ENCODE results near the gene TNIP1.

TNIP1 gene

DNA sequence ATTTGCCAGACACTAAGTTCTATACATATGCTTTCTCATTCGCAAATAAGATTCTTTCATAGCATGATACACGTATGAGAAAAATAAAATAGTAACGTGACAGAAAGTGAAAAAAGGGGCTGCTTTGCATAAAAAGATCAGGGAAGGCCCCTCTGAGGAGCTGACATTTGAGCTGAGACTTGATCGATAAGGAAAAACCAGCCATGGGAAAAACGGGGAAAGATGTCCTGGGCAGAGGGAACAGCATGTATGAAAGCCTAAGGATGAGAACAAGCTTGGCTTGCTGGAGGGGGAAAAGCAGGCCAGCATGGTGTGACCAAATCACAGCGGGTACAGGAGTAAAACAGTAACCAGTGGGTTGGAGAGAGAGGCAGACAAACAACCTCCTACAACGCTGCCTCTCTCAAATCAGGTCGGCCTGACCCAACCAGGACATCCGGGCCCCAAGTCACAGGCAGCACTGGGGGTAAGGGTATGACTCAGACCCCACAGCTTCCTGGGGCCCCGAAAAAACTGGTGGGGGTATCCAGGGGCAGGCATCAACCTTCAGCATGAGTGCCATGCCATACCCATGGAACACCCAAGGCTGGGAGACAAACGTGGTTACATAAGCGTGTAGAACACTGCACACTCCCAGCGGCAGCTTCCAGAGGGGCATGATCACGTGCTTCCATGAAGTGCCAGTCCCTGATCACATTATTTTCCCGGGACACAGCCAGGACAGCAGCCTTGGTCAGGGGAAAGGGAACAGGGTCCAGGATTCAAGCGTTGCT is 2.2 kb downstream of the TNIP1 start:
- Histone ChIP-seq H3K27me3 (ENCODE audit: insufficient read depth, insufficient read length) (peaks cover 2% of the 10 kb centered on the region), H3K9me3 (ENCODE audit: insufficient read depth, low read length) (no peaks in the 10 kb centered on the region), H3K4me3 (ENCODE audit: insufficient read length, low read depth) (no peak overlapping the region), H3K36me3 (ENCODE audit: insufficient read depth, insufficient read length, low read length) (peaks cover 15% of the 10 kb centered on the region), H3K9ac (ENCODE audit: insufficient read length, low read depth) (no peak overlapping the region), H3K4me1 (ENCODE audit: insufficient read depth, insufficient read length) (peaks cover 7% of the 10 kb centered on the region)
- no peak for TF ChIP-seq YY1 (IDR thresholded peaks at IDR 0.05; ENCODE audit: insufficient read depth, insufficient read length)
- TF ChIP-seq ZNF274 (IDR thresholded peaks at IDR 0.05; ENCODE audit: low read depth, low read length): no peak
- TF ChIP-seq SUZ12 (IDR thresholded peaks at IDR 0.05; ENCODE audit: extremely low read depth, insufficient read depth, insufficient read length): no peak
- DNase-seq (ENCODE audit: low read depth, low spot score): no peak

DNA sequence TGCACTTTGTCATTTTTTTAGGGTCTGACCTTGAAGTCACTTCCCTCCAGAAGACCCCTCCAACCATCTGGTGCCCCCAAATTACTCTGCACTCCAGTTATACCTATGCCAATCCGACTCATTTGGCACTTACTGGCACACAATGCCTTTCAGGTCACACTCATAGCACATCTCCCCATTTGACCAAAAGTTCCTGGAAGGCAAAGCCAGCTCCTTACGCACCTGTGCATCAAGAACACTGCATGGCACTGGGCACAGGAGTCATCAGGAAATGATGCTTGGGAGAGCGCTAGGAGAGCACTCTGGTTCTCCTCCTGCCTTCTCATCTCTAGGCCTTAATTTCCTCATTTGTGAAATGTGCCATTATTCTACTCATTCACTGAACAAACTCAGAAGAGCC is 2.9 kb downstream of the TNIP1 start:
- Histone ChIP-seq H3K9me3 (ENCODE audit: insufficient read depth, low read length) (no peaks in the 10 kb centered on the region), H3K4me3 (ENCODE audit: insufficient read length, low read depth) (no peak overlapping the region), H3K4me1 (ENCODE audit: insufficient read depth, insufficient read length) (peaks cover 7% of the 10 kb centered on the region), H3K27me3 (ENCODE audit: insufficient read depth, insufficient read length) (peaks cover 2% of the 10 kb centered on the region), H3K36me3 (ENCODE audit: insufficient read depth, insufficient read length, low read length) (peaks cover 15% of the 10 kb centered on the region), H3K9ac (ENCODE audit: insufficient read length, low read depth) (no peak overlapping the region)
- no peak for TF ChIP-seq SUZ12 (IDR thresholded peaks at IDR 0.05; ENCODE audit: extremely low read depth, insufficient read depth, insufficient read length)
- TF ChIP-seq ZNF274 (IDR thresholded peaks at IDR 0.05; ENCODE audit: low read depth, low read length): no peak
- no peak for TF ChIP-seq YY1 (IDR thresholded peaks at IDR 0.05; ENCODE audit: insufficient read depth, insufficient read length)
- no peak for DNase-seq (ENCODE audit: low read depth, low spot score)

DNA sequence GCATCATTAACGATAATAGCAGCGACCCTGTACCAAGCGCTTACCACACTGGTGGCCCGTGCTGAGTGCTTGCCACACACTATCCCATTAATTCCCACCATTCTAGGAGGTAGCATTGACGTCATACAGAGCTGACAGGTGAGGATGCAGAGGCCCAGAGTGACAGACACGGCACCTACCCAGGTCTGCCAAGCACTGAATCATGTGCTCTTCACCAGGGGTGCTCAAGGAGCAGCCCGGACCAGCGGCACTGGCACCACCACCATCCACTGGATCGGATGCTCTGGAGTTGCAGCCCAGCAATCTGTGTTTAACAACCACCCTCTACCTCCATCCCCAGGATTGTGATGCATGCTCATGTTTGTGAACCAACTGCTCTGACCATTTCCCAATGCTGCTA is 3.4 kb downstream of the TNIP1 start:
- DNase-seq (ENCODE audit: low read depth, low spot score): no peak
- peaks cover 7% of the 10 kb centered on the region for H3K4me1 ChIP-seq (ENCODE audit: insufficient read depth, insufficient read length)
- H3K4me3 ChIP-seq (ENCODE audit: insufficient read length, low read depth): no peak overlapping the region
- H3K9me3 ChIP-seq (ENCODE audit: insufficient read depth, low read length): no peaks in the 10 kb centered on the region
- H3K36me3 ChIP-seq (ENCODE audit: insufficient read depth, insufficient read length, low read length): peaks cover 15% of the 10 kb centered on the region
- H3K27me3 ChIP-seq (ENCODE audit: insufficient read depth, insufficient read length): peaks cover 2% of the 10 kb centered on the region
- TF ChIP-seq SUZ12 (IDR thresholded peaks at IDR 0.05; ENCODE audit: extremely low read depth, insufficient read depth, insufficient read length) (no peak), ZNF274 (IDR thresholded peaks at IDR 0.05; ENCODE audit: low read depth, low read length) (no peak), YY1 (IDR thresholded peaks at IDR 0.05; ENCODE audit: insufficient read depth, insufficient read length) (no peak)
- no peak overlapping the region for H3K9ac ChIP-seq (ENCODE audit: insufficient read length, low read depth)

DNA sequence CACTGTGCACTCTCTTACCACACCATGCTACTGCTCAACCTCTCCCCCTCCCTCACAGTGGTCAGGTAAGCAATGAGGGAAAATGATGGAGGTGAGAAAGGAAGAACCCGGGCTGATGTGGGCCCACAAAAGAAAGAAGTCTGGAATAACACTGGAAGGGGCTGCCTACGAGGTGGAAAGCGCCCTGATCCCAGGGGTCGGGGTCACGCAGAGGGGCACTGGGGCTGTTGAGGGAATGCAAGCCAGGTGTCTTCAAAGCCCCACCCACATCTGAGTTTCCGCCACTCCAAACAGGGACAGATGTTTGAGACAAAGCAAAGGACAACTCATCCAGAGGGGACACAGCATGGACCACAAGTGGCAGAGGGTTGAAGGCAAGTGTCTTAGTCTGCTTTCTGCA is 4.2 kb downstream of the TNIP1 start:
- Histone ChIP-seq H3K36me3 (ENCODE audit: insufficient read depth, insufficient read length, low read length) (peaks cover 19% of the 10 kb centered on the region), H3K27me3 (ENCODE audit: insufficient read depth, insufficient read length) (peaks cover 2% of the 10 kb centered on the region), H3K4me1 (ENCODE audit: insufficient read depth, insufficient read length) (peaks cover 7% of the 10 kb centered on the region), H3K4me3 (ENCODE audit: insufficient read length, low read depth) (no peak overlapping the region), H3K9ac (ENCODE audit: insufficient read length, low read depth) (no peak overlapping the region), H3K9me3 (ENCODE audit: insufficient read depth, low read length) (no peaks in the 10 kb centered on the region)
- TF ChIP-seq YY1 (IDR thresholded peaks at IDR 0.05; ENCODE audit: insufficient read depth, insufficient read length): no peak
- TF ChIP-seq ZNF274 (IDR thresholded peaks at IDR 0.05; ENCODE audit: low read depth, low read length): no peak
- no peak for TF ChIP-seq SUZ12 (IDR thresholded peaks at IDR 0.05; ENCODE audit: extremely low read depth, insufficient read depth, insufficient read length)
- DNase-seq (ENCODE audit: low read depth, low spot score): no peak

DNA sequence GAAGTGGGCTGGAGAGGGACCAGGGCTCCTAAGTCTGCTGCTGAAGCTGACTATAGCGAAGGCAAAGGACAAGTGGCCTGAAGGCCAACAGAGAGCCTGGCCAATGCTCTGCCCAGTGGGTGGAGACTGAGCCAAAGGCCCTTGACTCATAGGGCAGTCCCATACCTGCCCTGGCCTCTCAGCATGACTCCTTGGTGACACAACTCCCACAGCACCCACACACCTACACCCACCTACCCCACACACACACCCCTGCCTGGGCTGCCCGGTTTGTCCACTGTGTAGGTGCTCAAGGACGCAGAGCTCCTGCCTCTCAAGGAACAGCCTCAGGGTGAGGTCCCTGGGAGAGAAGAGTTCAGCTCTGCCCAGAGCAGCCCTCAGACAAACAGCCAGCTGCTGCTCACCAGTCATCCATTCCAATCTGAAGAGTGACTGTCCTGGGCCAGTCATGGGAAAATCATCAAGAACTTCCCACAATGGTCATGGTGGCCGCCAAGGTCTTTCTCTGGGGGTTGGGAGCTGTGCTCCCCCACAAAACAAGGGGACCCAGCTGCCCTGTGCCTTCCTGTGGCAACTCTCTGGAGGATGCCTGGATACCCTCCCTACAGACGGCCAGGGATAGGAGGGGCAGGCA is 5.0 kb downstream of the TNIP1 start:
- Histone ChIP-seq H3K4me3 (ENCODE audit: insufficient read length, low read depth) (no peak overlapping the region), H3K27me3 (ENCODE audit: insufficient read depth, insufficient read length) (peaks cover 2% of the 10 kb centered on the region), H3K36me3 (ENCODE audit: insufficient read depth, insufficient read length, low read length) (peaks cover 23% of the 10 kb centered on the region), H3K4me1 (ENCODE audit: insufficient read depth, insufficient read length) (peaks cover 7% of the 10 kb centered on the region), H3K9ac (ENCODE audit: insufficient read length, low read depth) (no peak overlapping the region), H3K9me3 (ENCODE audit: insufficient read depth, low read length) (no peaks in the 10 kb centered on the region)
- TF ChIP-seq ZNF274 (IDR thresholded peaks at IDR 0.05; ENCODE audit: low read depth, low read length) (no peak), YY1 (IDR thresholded peaks at IDR 0.05; ENCODE audit: insufficient read depth, insufficient read length) (no peak), SUZ12 (IDR thresholded peaks at IDR 0.05; ENCODE audit: extremely low read depth, insufficient read depth, insufficient read length) (no peak)
- no peak for DNase-seq (ENCODE audit: low read depth, low spot score)

DNA sequence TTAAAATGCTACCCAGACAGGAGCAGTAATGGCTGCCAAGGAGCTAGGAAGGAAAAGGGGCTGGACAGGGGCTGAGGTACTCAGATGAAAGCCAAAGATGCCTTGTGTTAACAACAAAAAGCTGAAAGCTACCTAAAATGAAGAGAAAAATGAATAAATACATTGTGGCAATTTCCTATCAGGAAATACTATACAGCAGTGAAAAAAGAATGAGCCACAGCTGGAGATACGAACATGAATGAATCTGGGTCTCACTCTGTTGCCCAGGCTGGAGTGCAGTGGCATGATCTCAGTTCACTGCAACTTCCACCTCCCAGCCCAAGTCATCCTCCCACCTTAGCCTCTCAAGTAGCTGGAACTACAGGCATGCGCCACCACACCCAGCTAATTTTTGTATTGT is 6.3 kb downstream of the TNIP1 start:
- TF ChIP-seq ZNF274 (IDR thresholded peaks at IDR 0.05; ENCODE audit: low read depth, low read length) (no peak), SUZ12 (IDR thresholded peaks at IDR 0.05; ENCODE audit: extremely low read depth, insufficient read depth, insufficient read length) (no peak), YY1 (IDR thresholded peaks at IDR 0.05; ENCODE audit: insufficient read depth, insufficient read length) (no peak)
- Histone ChIP-seq H3K9ac (ENCODE audit: insufficient read length, low read depth) (no peak overlapping the region), H3K4me1 (ENCODE audit: insufficient read depth, insufficient read length) (peaks cover 2% of the 10 kb centered on the region), H3K27me3 (ENCODE audit: insufficient read depth, insufficient read length) (no peaks in the 10 kb centered on the region), H3K36me3 (ENCODE audit: insufficient read depth, insufficient read length, low read length) (peaks cover 30% of the 10 kb centered on the region), H3K9me3 (ENCODE audit: insufficient read depth, low read length) (no peaks in the 10 kb centered on the region), H3K4me3 (ENCODE audit: insufficient read length, low read depth) (no peak overlapping the region)
- DNase-seq (ENCODE audit: low read depth, low spot score): no peak

DNA sequence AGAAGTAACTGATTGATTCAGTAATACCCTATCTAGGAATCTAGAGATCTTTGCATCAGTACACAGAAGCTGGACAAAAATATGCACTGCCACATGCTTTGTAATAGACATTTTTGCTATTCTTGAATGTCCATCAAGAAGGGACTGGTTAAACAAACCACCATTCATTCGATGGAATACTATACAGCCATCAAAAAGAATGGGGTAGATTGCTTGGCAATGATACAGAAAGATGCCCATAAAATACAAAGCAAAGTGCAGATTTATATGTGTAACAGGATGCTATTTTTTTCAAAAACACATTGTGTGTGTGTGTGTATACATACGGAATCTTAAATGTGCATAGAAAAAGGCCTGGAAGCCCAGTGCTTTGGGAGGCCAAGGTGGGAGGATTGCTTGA is 7.6 kb downstream of the TNIP1 start:
- no peak overlapping the region for H3K9ac ChIP-seq (ENCODE audit: insufficient read length, low read depth)
- peaks cover 25% of the 10 kb centered on the region for H3K36me3 ChIP-seq (ENCODE audit: insufficient read depth, insufficient read length, low read length)
- H3K27me3 ChIP-seq (ENCODE audit: insufficient read depth, insufficient read length): no peaks in the 10 kb centered on the region
- H3K4me3 ChIP-seq (ENCODE audit: insufficient read length, low read depth): no peak overlapping the region
- peaks cover 3% of the 10 kb centered on the region; the same call in 1 of the 2 replicates for H3K9me3 ChIP-seq (ENCODE audit: insufficient read depth, low read length)
- TF ChIP-seq ZNF274 (IDR thresholded peaks at IDR 0.05; ENCODE audit: low read depth, low read length): no peak
- TF ChIP-seq YY1 (IDR thresholded peaks at IDR 0.05; ENCODE audit: insufficient read depth, insufficient read length): no peak
- peaks cover 2% of the 10 kb centered on the region for H3K4me1 ChIP-seq (ENCODE audit: insufficient read depth, insufficient read length)
- DNase-seq (ENCODE audit: low read depth, low spot score): no peak
